Measurements from ENCODE around the gene DZIP3.

DNA sequence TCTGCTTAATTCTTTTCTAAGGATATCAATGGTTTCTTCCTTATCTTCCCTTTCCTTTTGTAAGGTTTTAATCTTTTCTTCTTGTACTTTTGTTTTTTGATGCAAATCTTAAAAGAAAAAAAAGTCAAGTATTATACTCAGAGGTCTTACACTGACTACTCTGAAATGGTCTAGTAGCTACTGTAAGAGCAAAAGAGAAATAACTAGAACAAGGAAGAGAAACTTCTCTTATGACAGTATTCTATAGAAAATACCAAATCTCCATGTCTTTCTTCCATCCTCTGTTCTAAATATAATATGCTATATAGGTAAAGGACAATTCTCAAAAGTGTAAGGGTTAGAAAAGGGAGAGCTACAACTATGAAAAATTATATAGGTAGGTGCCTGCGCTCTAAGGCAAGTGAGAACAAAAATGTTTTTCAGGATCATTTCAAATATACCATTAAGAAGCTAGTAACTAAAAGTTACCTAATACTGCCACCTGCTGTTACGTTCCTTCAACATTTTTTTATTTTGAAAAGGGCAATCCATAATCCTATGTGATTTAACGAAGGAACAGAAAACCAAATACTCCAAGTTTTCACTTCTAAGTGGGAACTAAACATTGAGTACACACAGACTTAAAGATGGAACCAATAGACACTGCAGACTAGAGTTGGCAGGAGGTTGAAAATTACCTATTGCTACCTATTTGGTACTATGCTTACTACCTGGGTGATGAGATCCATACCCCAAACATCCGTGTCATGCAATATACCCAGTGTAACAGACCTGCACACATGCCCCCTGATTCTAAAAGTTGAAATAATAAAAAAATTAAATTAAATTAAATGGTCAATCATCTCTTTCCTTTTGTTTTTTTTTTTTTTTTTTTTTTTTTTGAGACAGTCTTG, 37.0 kb upstream of the DZIP3 start:
- no peak for TF ChIP-seq MAFK (IDR thresholded peaks at IDR 0.05; ENCODE audit: low read depth, low read length)
- TF ChIP-seq, protein P1, sequence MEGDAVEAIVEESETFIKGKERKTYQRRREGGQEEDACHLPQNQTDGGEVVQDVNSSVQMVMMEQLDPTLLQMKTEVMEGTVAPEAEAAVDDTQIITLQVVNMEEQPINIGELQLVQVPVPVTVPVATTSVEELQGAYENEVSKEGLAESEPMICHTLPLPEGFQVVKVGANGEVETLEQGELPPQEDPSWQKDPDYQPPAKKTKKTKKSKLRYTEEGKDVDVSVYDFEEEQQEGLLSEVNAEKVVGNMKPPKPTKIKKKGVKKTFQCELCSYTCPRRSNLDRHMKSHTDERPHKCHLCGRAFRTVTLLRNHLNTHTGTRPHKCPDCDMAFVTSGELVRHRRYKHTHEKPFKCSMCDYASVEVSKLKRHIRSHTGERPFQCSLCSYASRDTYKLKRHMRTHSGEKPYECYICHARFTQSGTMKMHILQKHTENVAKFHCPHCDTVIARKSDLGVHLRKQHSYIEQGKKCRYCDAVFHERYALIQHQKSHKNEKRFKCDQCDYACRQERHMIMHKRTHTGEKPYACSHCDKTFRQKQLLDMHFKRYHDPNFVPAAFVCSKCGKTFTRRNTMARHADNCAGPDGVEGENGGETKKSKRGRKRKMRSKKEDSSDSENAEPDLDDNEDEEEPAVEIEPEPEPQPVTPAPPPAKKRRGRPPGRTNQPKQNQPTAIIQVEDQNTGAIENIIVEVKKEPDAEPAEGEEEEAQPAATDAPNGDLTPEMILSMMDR (IDR thresholded peaks at IDR 0.05; ENCODE audit: control extremely low read depth in 1 of 3, insufficient read depth in 1 of 3, low read depth in 1 of 3, low read length in 3 of 3): peak in 2 of 3 experiments; percentile 13 to 15; a peak in 2 of 4 replicates
- TF ChIP-seq, protein P2, sequence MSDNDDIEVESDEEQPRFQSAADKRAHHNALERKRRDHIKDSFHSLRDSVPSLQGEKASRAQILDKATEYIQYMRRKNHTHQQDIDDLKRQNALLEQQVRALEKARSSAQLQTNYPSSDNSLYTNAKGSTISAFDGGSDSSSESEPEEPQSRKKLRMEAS (IDR thresholded peaks at IDR 0.05): no peak
- TF ChIP-seq YY1 (IDR thresholded peaks at IDR 0.05; ENCODE audit: low read depth, low read length): no peak

Data from H1 (cell line).